Activated CD4-positive, alpha-beta T cell treated with anti-CD3 and anti-CD28 coated beads, Interleukin-2, amount 10 ng/mL, durations not matched to agents 7 days and 5 days (primary cell): Measurements from ENCODE around the gene GPSM1. TPM values are rescaled to one million over a fixed set of nuclear protein-coding genes. Genes with fewer than 3 reads are reported as not detected.

Experiments used
- CTCF ChIA-PET: fragments of 350-600 bp; sonication (Branson Sonifier 250); formaldehyde crosslinking; loops from one replicate; lab custom pipeline; 2021; ENCODE audit warnings: antibody characterized with exemption; lab: Charles Lee
- POLR2A ChIA-PET: fragments of 350-600 bp; sonication (Branson Sonifier 250); formaldehyde crosslinking; loops from one replicate; lab custom pipeline; 2021; ENCODE audit warnings: antibody characterized with exemption; lab: Charles Lee
- DNase-seq: peaks from one replicate; pipeline ENCODE4 v3.0.0-alpha.2; 2020
- H3K27ac Mint-ChIP-seq: one replicate; pipeline ENCODE4 v1.8.0; 2021; ENCODE audit warnings: mild to moderate bottlenecking, moderate library complexity, mixed read lengths
- H3K27me3 Mint-ChIP-seq: one replicate; pipeline ENCODE4 v1.8.0; 2021; ENCODE audit warnings: mixed read lengths
- H3K36me3 Mint-ChIP-seq: one replicate; pipeline ENCODE4 v1.8.0; 2021; ENCODE audit warnings: low read depth, mixed read lengths
- H3K4me1 Mint-ChIP-seq: one replicate; pipeline ENCODE4 v1.8.0; 2021; ENCODE audit warnings: mixed read lengths
- H3K4me3 Mint-ChIP-seq: one replicate; pipeline ENCODE4 v1.8.0; 2021; ENCODE audit warnings: mild to moderate bottlenecking, moderate library complexity, mixed read lengths
- H3K9me3 Mint-ChIP-seq: one replicate; pipeline ENCODE4 v1.8.0; 2021; ENCODE audit warnings: mixed read lengths
- total RNA-seq, 2 experiments: library from RNA; stranded (reverse); gene quantifications; one replicate each; pipeline ENCODE4 v1.2.3, GENCODE V29; 2021

Gene GPSM1
- total RNA-seq, 2 experiments from 2014 or later: 2.7 to 2.9 TPM

DNA sequence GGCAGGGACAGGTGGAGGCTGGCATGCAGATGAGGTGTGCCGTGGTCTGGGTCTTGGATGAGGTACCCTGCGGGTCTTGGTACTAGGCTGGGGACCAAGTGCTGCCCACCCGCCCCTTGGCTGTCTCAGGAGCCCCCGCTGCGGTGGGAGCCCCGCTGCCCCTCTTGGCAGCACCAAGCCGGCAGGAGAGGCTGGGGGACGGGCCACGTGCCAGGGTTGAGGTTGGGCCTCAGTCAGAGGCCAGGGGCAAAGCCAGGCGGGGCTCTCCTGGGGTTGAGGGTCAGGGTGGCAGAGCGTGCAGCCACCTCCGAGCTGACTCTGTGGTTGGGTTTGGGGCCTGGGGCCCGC, 44.2 kb downstream of the GPSM1 start:
- Mint-ChIP-seq H3K9me3 (no peaks in the 10 kb centered on the region), H3K4me3 (no peak overlapping the region), H3K4me1 (no peaks in the 10 kb centered on the region), H3K27ac (no peak overlapping the region), H3K27me3 (no peaks in the 10 kb centered on the region), H3K36me3 (no peaks in the 10 kb centered on the region)
- CTCF ChIA-PET: interaction anchor here (0.6 to 1.7 kb wide), 3 partner anchors 8 to 1065 kb away, joined by 3 to 12 read pairs (median 4); partner anchors contain the start of gene DNLZ
- POLR2A ChIA-PET: no interaction called here
- no peak for DNase-seq

DNA sequence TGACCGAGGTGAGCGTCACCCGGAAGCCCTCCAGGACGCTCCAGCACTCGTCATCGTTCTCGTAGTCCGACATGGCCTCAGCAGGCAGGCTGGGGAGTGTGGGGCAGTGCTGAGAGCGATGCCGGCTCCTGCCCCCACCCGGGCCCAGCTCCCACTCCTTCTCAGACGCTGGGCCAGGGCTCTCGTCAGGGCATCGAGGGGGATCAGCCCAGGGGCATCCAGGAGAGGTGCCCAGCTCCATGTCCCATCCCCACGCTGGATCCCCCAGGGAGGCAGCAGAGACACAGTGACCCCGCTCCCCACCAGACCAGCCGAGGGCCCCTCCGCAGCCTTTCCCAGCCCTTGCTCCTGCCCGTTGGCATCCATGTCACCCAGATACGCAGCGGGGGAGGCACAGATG, 44.7 kb downstream of the GPSM1 start:
- H3K9me3 Mint-ChIP-seq: no peaks in the 10 kb centered on the region

DNA sequence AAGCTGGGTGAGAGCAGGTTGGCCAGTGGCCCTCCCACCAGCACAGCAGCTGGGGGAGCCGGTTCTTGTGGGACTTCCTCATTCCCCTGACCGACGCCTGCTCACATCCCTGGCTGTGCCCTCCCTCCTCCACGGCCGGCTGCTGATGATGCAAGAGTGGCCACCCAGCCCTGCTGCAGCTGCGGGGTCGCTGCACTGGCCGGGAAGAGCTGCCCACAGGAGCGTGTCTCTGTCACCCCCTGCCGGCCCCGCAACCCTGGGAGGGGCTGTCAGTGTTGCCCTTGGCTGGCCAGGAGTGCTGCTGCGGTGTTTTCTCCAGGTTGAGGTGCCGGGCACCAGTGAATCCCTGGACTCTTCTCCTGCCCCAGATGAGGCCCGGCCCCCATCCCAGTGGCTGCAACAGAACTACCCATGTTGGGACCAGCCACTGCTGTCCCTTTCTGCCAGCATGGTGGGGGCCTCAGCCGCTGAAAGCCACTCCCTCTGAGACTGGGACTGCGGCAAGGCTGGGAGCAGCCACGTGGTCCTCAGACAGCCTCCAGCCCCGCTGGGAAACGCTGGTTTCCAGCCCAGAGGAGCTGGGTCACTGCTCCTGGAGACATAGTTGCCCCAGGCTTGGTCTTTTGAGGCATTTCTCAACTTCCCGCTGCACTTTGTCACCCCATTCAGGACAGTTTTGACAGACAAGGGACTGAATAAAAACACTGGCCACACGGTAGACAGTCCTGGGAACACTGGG, 45.4 kb downstream of the GPSM1 start:
- ChIA-PET POLR2A (no interaction called here), CTCF (interaction anchor here (0.9 to 1.7 kb wide), 4 partner anchors 9 to 28 kb away, joined by 3 to 12 read pairs (median 4); partner anchors contain the start of gene DNLZ)
- Mint-ChIP-seq H3K36me3 (no peaks in the 10 kb centered on the region), H3K9me3 (no peaks in the 10 kb centered on the region), H3K27me3 (no peaks in the 10 kb centered on the region), H3K4me3 (no peak overlapping the region), H3K4me1 (no peaks in the 10 kb centered on the region), H3K27ac (no peak overlapping the region)
- no peak for DNase-seq

More for the DNA sequence above, 44.7 kb downstream of the GPSM1 start:
- POLR2A ChIA-PET: no interaction called here
- CTCF ChIA-PET: interaction anchor here (1.3 to 1.7 kb wide), 2 partner anchors 9 kb away, joined by 4 to 12 read pairs; partner anchors contain the start of gene DNLZ
- Mint-ChIP-seq H3K36me3 (no peaks in the 10 kb centered on the region), H3K4me3 (no peak overlapping the region), H3K27me3 (no peaks in the 10 kb centered on the region), H3K4me1 (no peaks in the 10 kb centered on the region), H3K27ac (no peak overlapping the region)
- no peak for DNase-seq

DNA sequence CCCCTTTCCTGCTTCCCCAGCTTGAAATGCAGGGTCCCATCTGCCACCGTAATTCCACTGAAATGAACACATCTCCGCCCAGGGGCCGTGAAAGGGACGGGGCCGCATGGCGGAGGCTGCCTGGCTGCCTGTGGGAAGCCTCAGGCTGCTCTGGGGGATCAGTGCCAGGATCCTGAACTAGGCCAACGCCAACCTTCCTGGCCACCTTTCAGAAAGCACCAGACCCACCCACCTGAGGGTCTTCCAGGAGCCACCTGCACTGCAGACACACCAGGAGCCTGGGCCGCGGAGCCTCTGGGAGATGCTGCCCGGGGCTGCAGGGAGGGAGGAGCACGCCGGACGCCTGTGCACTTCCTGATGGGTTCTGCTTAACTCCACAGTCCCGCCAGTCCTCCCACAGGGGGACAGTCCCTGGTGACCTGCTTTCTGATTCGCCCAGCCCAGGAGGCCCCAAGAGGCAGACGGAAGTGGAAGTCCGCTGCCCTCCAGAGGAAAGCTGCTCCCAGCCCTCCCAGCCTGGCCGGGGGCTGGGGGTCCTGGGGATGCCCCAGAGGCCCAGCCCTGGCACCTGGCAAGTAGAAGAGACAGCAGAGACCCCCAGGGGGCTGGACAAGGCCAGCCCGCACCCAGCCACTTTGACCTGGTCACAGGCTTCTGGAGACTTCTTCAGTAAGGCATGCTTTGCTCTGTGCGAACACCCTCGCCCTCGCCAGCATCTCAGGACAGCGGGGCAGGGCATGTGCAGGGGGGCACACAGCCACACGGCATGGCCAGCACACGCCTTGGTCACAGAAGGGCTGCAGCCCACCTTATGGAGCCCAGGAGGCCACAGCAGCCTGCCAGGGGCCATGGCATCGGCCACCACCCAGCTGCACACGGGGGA, 46.2 kb downstream of the GPSM1 start, which contains the start of gene CARD9:
Gene CARD9 (minus strand): TSS at position 370 of the 883 bp plus-strand sequence. CDS start 1,591 bp downstream, outside the sequence.
- ChIA-PET POLR2A (no interaction called here), CTCF (interaction anchor here (0.6 to 1.7 kb wide), 5 partner anchors 10 to 107 kb away, joined by 3 to 12 read pairs (median 4); partner anchors contain the start of gene DNLZ)
- H3K4me1 Mint-ChIP-seq: no peaks in the 10 kb centered on the region
- H3K27ac Mint-ChIP-seq: no peak within 1 kb of the TSS
- no peaks in the 10 kb centered on the region for H3K27me3 Mint-ChIP-seq
- H3K36me3 Mint-ChIP-seq: no peaks in the 10 kb centered on the region
- H3K4me3 Mint-ChIP-seq: no peak within 1 kb of the TSS
- no peaks in the 10 kb centered on the region for H3K9me3 Mint-ChIP-seq
- no peak for DNase-seq

DNA sequence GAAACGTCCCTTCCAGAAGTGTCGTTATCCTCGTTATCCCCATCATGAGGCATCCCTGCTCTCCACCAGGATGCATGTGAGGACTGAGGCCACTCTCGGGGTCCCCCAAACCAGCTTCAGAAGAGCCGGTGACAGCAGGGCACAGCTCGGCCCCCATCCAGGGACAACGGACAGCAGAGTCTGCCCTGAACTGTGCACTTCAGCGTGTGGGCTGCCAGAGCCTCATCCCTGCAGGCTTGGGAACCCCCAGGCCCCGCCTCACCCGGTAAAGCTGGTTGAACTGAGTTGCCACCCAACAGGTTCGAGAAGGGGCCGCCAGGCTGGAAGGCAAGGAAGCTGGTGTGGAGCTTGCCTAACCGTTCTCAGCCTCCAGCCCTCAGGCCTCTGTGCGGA, 46.8 kb downstream of the GPSM1 start:
- POLR2A ChIA-PET: no interaction called here
- H3K27ac Mint-ChIP-seq: no peak overlapping the region
- H3K27me3 Mint-ChIP-seq: no peaks in the 10 kb centered on the region
- CTCF ChIA-PET: interaction anchor here (0.6 to 1.3 kb wide), 3 partner anchors 11 to 107 kb away, joined by 3 to 6 read pairs (median 4); partner anchors contain the start of gene DNLZ
- DNase-seq: no peak
- H3K9me3 Mint-ChIP-seq: no peaks in the 10 kb centered on the region
- H3K4me3 Mint-ChIP-seq: no peak overlapping the region
- peaks cover 2% of the 10 kb centered on the region for H3K36me3 Mint-ChIP-seq
- no peaks in the 10 kb centered on the region for H3K4me1 Mint-ChIP-seq

DNA sequence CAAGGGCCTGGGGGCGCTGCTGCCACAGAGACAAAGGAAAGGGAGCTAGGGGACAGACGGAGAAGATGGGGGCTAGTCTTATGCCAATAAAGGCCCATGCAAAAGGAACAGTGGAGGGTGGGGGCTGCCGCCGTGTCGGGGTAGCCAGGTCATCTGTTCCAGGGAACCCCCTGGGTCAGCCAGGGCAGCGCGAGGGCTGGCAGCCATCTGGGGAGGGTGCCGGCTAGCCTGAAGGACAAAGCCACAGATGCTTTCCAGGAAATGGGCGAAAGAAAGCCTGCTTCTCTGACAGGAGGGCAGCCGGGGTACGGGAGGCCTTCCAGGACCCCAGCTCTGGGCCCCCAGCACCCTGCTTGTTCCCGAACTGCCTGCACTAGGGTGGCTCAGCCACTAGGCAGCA, 47.8 kb downstream of the GPSM1 start:
- ChIA-PET CTCF (interaction anchor here (1.3 kb wide), 1 partner anchor 12 kb away, joined by 6 read pairs; the partner anchor contains the start of gene DNLZ), POLR2A (no interaction called here)
- no peaks in the 10 kb centered on the region for H3K9me3 Mint-ChIP-seq
- peaks cover 2% of the 10 kb centered on the region for H3K36me3 Mint-ChIP-seq
- H3K27me3 Mint-ChIP-seq: no peaks in the 10 kb centered on the region
- H3K4me3 Mint-ChIP-seq: no peak overlapping the region
- H3K27ac Mint-ChIP-seq: no peak overlapping the region
- no peak for DNase-seq
- H3K4me1 Mint-ChIP-seq: no peaks in the 10 kb centered on the region

DNA sequence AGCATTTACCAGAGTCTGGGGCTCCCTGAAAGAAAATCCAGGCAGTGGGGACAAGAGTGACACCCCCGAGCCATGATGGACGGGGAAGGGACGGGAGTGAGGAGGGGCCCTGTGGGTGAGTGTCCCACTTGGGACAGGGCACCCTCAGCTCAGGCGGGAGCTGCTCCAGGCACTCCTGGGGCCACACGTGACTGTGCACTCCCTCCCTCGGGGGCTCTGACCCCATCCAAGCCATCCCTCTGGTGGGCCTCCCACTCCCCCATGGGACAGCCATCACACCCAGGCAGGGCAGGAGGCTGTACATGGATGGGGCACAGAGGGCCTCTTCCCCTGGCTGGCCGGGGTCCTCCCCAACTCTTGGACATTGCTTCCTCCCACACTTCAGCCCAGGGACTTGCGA, 49.1 kb downstream of the GPSM1 start:
- H3K9me3 Mint-ChIP-seq: no peaks in the 10 kb centered on the region
- no peak for DNase-seq
- no peaks in the 10 kb centered on the region for H3K27me3 Mint-ChIP-seq
- POLR2A ChIA-PET: no interaction called here
- H3K4me3 Mint-ChIP-seq: no peak overlapping the region
- peaks cover 2% of the 10 kb centered on the region for H3K36me3 Mint-ChIP-seq
- CTCF ChIA-PET: interaction anchor here (0.7 to 15.6 kb wide), 2 partner anchors 11 to 12 kb away, joined by 3 to 106 read pairs; partner anchors contain the start of gene DNLZ
- no peak overlapping the region for H3K27ac Mint-ChIP-seq
- H3K4me1 Mint-ChIP-seq: no peaks in the 10 kb centered on the region

DNA sequence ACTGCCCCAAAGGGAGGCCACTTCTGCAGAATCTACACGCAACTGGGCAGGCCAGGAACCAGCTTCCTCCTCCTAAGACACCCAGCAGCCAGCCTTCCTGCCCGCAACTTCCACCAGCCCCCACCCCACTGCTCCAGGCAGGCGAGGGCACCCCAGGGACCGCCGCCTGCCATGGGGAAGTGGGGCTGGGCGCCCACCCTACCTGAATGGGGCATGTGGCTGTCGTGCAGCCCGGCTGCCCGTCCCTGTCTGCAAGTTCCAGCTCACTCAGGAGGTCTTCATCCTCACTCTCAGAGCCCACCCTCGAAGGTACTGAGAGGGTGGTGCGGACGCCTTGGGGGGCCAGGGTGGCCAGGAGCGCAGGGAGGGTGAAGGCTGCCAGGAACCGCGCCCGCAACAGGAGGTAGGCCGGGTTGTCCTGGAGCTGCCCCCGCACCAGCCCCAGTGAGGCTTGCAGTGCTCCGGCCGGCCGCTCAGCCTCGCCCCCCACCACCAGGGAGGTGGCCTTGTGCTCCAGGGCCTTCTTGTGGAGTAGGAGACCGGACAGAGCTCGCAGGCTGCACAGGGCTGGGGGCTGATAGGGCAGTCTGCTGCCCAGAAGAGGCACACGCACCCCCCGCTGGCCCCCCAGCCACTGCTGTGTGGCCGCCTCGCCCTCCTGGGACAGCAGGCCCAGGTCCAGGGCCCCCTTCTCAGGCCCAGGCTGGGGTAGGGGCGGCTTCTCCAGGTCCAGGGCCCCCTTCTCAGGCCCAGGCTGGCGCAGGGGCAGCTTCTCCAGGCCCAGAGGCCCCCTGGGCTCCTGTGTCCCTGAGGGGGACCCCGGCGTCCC, 50.2 kb downstream of the GPSM1 start:
- H3K4me3 Mint-ChIP-seq: no peak overlapping the region
- H3K36me3 Mint-ChIP-seq: peaks cover 2% of the 10 kb centered on the region
- ChIA-PET CTCF (interaction anchor here (0.7 to 15.6 kb wide), 2 partner anchors 12 to 13 kb away, joined by 3 to 106 read pairs; partner anchors contain the start of gene DNLZ), POLR2A (no interaction called here)
- no peaks in the 10 kb centered on the region for H3K9me3 Mint-ChIP-seq
- no peak for DNase-seq
- H3K27ac Mint-ChIP-seq: no peak overlapping the region
- H3K27me3 Mint-ChIP-seq: no peaks in the 10 kb centered on the region
- no peaks in the 10 kb centered on the region for H3K4me1 Mint-ChIP-seq

DNA sequence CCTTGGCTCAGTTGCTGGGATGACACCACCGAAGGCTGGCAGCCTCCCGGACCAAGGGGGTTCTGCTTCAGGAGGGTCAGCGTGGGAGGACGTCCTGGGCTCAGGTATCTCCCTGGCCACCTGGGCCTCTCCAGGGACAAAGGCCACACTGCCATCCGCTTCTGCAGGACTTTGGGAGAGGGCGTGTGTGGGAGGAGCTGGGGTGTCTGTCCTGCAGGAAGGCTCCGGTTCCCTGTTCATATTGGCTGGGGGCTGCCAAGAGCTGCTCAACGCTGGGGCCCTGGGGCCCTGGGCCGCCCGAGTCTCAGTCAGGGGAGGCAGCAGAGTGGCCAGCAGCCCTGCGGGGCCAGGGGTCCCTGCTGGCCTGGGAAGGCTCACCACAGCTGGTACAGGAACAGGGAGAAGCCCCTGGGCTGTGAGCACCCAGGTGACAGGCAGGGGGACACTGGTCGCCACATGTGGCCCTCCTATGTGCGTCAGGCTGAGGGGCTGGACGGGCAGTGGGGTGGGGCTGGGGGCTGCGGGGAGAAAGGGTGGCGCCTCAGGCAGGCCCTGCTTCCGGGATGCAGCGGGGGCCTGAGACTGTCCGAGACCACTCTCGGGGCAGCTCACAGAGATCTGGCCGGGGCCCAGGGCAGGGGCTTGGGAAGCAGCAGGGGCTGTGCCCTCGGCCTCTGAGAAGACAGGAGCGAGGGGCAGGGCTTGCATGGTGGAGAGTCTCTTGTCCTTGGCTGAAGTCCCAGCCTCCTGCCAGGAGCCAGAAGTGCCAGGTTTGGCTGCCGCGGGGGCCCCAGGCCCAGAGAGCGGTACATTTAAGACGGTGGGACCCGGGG, 51.0 kb downstream of the GPSM1 start:
- Mint-ChIP-seq H3K4me3 (no peak overlapping the region), H3K27me3 (no peaks in the 10 kb centered on the region), H3K9me3 (no peaks in the 10 kb centered on the region), H3K4me1 (no peaks in the 10 kb centered on the region), H3K27ac (no peak overlapping the region), H3K36me3 (peaks cover 2% of the 10 kb centered on the region)
- CTCF ChIA-PET: interaction anchor here (0.5 to 15.6 kb wide), 4 partner anchors 11 to 29 kb away, joined by 3 to 106 read pairs (median 4); partner anchors contain the start of gene DNLZ
- POLR2A ChIA-PET: no interaction called here
- DNase-seq: no peak

DNA sequence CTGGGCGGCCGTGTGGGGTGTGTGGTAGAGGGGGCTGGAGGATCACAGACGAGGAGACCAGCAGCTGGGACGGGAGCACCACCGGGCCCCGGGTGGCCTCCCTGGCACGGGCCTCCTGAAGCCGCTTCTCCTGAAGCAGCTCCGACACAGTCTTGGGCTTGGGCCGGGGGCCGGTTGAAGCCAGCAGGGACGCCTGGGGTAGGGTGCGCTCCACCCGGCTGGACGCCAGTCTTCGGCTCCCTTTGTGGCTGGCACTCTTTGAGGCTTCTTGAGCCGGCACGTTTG, 51.6 kb downstream of the GPSM1 start:
- Mint-ChIP-seq H3K36me3 (peaks cover 4% of the 10 kb centered on the region), H3K27ac (no peak overlapping the region), H3K4me3 (no peak overlapping the region), H3K4me1 (peaks cover 2% of the 10 kb centered on the region), H3K9me3 (no peaks in the 10 kb centered on the region), H3K27me3 (no peaks in the 10 kb centered on the region)
- POLR2A ChIA-PET: no interaction called here
- CTCF ChIA-PET: interaction anchor here (1.2 to 15.6 kb wide), 3 partner anchors 10 to 14 kb away, joined by 3 to 106 read pairs (median 5); partner anchors contain the start of gene DNLZ
- DNase-seq: no peak

DNA sequence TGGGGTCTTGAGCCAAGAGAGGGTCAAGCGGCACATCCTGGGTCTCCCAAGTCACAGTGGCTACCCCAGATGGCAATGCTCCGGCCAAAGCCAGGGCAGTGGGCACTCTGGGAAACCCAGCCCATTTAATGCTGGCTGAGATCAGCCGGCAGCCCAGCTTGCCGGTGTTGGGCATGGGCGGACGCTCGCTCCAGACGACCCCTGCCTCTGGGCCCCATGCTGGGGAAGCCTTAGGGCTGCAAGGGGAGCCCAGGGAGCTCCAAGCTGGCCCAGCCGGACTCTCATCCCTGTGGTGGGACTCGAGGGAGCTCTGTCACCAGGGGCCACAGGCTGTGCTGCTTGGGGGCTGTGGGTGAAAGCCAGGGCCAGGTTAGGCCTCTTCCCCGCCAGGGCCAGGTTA, 52.1 kb downstream of the GPSM1 start:
- Mint-ChIP-seq H3K9me3 (no peaks in the 10 kb centered on the region), H3K36me3 (peaks cover 8% of the 10 kb centered on the region), H3K27ac (no peak overlapping the region), H3K27me3 (no peaks in the 10 kb centered on the region), H3K4me1 (peaks cover 7% of the 10 kb centered on the region), H3K4me3 (no peak overlapping the region)
- ChIA-PET CTCF (interaction anchor here (1.2 to 15.6 kb wide), 3 partner anchors 10 to 15 kb away, joined by 3 to 106 read pairs (median 5); partner anchors contain the start of gene DNLZ), POLR2A (no interaction called here)
- no peak for DNase-seq
